SK-N-SH treated with all-trans-retinoic acid at 6 μM for 48 hours (cell line): Measurements from ENCODE around the gene LRP10.

Source experiments
- ATAC-seq: fragments of 200-7000 bp; cut with Tn5 transposase; 3 replicates; pipeline ENCODE4 v1.9.1; 2020; ENCODE audit warnings: mild to moderate bottlenecking, moderate library complexity
- ARNTL ChIP-seq: fragments of 450-650 bp; formaldehyde crosslinking; IDR thresholded peaks from 2 replicates; pipeline ENCODE4 v1.5.0; 2020; ENCODE audit warnings: low read depth, mild to moderate bottlenecking, moderate library complexity, borderline replicate concordance
- BACH2 ChIP-seq: fragments of 250-450 bp; sonication (Bioruptor Pico); IDR thresholded peaks from 2 replicates; pipeline ENCODE4 v1.9.0; 2021; ENCODE audit warnings: mild to moderate bottlenecking, borderline replicate concordance
- CREB5 ChIP-seq: fragments of 250-450 bp; sonication (Bioruptor Pico); IDR thresholded peaks from 2 replicates; pipeline ENCODE4 v1.5.1; 2020; ENCODE audit warnings: low read depth, mild to moderate bottlenecking, moderate library complexity
- CSDC2 ChIP-seq: fragments of 250-450 bp; sonication (Bioruptor Pico); IDR thresholded peaks from 2 replicates; pipeline ENCODE4 v1.5.0; 2020; ENCODE audit warnings: mild to moderate bottlenecking, moderate library complexity
- CSRNP3 ChIP-seq: fragments of 250-450 bp; sonication (Bioruptor Pico); IDR thresholded peaks from 2 replicates; pipeline ENCODE4 v1.5.1; 2021; ENCODE audit warnings: mild to moderate bottlenecking, moderate library complexity
- ESRRG ChIP-seq: fragments of 250-450 bp; sonication (Bioruptor Pico); IDR thresholded peaks from 2 replicates; pipeline ENCODE4 v1.6.1; 2021; ENCODE audit warnings: mild to moderate bottlenecking
- ISL1 ChIP-seq: fragments of 250-450 bp; sonication (Bioruptor Pico); IDR thresholded peaks from 2 replicates; pipeline ENCODE4 v2.1.2; 2022; ENCODE audit warnings: mild to moderate bottlenecking, moderate library complexity
- OSR1 ChIP-seq: fragments of 250-450 bp; sonication (Bioruptor Pico); IDR thresholded peaks from 2 replicates; pipeline ENCODE4 v1.8.0; 2022; ENCODE audit warnings: moderate library complexity, mild to moderate bottlenecking, inconsistent platforms
- PATZ1 ChIP-seq: fragments of 250-450 bp; sonication (Bioruptor Pico); IDR thresholded peaks from 2 replicates; pipeline ENCODE4 v1.8.0; 2020; ENCODE audit warnings: mild to moderate bottlenecking, moderate library complexity, borderline replicate concordance
- RARB ChIP-seq: fragments of 250-450 bp; sonication (Bioruptor Pico); IDR thresholded peaks from 2 replicates; pipeline ENCODE4 v1.8.0; 2021; ENCODE audit warnings: mild to moderate bottlenecking, moderate library complexity
- SNAI2 ChIP-seq: fragments of 250-450 bp; sonication (Bioruptor Pico); IDR thresholded peaks from 2 replicates; pipeline ENCODE4 v1.5.0; 2020; ENCODE audit warnings: mild to moderate bottlenecking, moderate library complexity
- TCF4 ChIP-seq: fragments of 250-450 bp; sonication (Bioruptor Pico); IDR thresholded peaks from 2 replicates; pipeline ENCODE4 v1.8.0; 2021; ENCODE audit warnings: mild to moderate bottlenecking, moderate library complexity, borderline replicate concordance
- TOX ChIP-seq: fragments of 250-450 bp; sonication (Bioruptor Pico); IDR thresholded peaks from 2 replicates; pipeline ENCODE4 v1.8.0; 2021; ENCODE audit warnings: mild to moderate bottlenecking, moderate library complexity, borderline replicate concordance
- TSHZ2 ChIP-seq: fragments of 250-450 bp; sonication (Bioruptor Pico); IDR thresholded peaks from 2 replicates; pipeline ENCODE4 v1.5.0; 2020; ENCODE audit warnings: mild to moderate bottlenecking, moderate library complexity
- ZC3H10 ChIP-seq: fragments of 250-450 bp; sonication (Bioruptor Pico); IDR thresholded peaks from 2 replicates; pipeline ENCODE4 v1.5.1; 2021; ENCODE audit warnings: mild to moderate bottlenecking, moderate library complexity
- ZFP3 ChIP-seq: fragments of 250-450 bp; sonication (Bioruptor Pico); IDR thresholded peaks from 2 replicates; pipeline ENCODE4 v1.5.0; 2020; ENCODE audit warnings: mild to moderate bottlenecking, moderate library complexity
- ZFP30 ChIP-seq: fragments of 450-650 bp; formaldehyde crosslinking; IDR thresholded peaks from 2 replicates; pipeline ENCODE4 v1.5.0; 2022; ENCODE audit warnings: mild to moderate bottlenecking, moderate library complexity
- ZNF565 ChIP-seq: fragments of 450-650 bp; formaldehyde crosslinking; conservative IDR thresholded peaks from 2 replicates; pipeline ENCODE4 v1.5.0; 2020; ENCODE audit warnings: low read depth, mild to moderate bottlenecking, moderate library complexity
- ZNF70 ChIP-seq: fragments of 450-650 bp; formaldehyde crosslinking; IDR thresholded peaks from 2 replicates; pipeline ENCODE4 v1.5.0; 2020; ENCODE audit warnings: mild to moderate bottlenecking, moderate library complexity
- ZNF8 ChIP-seq: fragments of 450-650 bp; formaldehyde crosslinking; IDR thresholded peaks from 2 replicates; pipeline ENCODE4 v1.5.0; 2020; ENCODE audit warnings: mild to moderate bottlenecking, moderate library complexity
- TF ChIP-seq, protein P1 (sequence below): fragments of 250-450 bp; sonication (Bioruptor Pico); IDR thresholded peaks from 2 replicates; pipeline ENCODE4 v1.8.0; 2021; ENCODE audit warnings: low read depth, mild to moderate bottlenecking, moderate library complexity, borderline replicate concordance

The LRP10 gene

GRCh38 chr14:22844221-22845102, 27.1 kb upstream of the LRP10 start:
- ATAC-seq = no peak
- TF ChIP-seq ZFP30 (no peak), ARNTL (CRISPR knock-in tag) (no peak), ZC3H10 (CRISPR knock-in tag) (no peak), TOX (CRISPR knock-in tag) (no peak), CSDC2 (CRISPR knock-in tag) (no peak), ZNF8 (CRISPR knock-in tag) (no peak), SNAI2 (CRISPR knock-in tag) (no peak), TCF4 (CRISPR knock-in tag) (no peak), CSRNP3 (CRISPR knock-in tag) (no peak), CREB5 (no peak), ZNF70 (CRISPR knock-in tag) (no peak), ZFP3 (CRISPR knock-in tag) (no peak), TSHZ2 (CRISPR knock-in tag) (no peak), OSR1 (CRISPR knock-in tag) (no peak), ISL1 (CRISPR knock-in tag) (no peak), ZNF565 (CRISPR knock-in tag) (no peak), ESRRG (CRISPR knock-in tag) (no peak), PATZ1 (CRISPR knock-in tag) (no peak)

DNA sequence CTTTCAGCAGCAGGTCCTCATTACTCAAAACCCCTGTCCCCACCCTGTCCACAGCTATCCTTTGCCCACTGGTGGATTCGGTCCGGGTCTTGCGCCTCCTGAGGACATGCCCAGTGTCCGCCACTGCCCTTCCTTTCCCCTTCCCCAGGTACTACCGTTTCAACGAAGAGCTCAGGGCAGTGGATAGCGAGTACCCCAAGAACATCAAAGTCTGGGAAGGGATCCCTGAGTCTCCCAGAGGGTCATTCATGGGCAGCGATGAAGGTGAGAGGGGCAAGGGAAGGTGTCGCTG, 26.5 kb upstream of the LRP10 start:
- no peak for ATAC-seq
- no peak for TF ChIP-seq TCF4 (CRISPR knock-in tag)
- TF ChIP-seq ZNF565 (CRISPR knock-in tag) = no peak
- TF ChIP-seq PATZ1 (CRISPR knock-in tag) = no peak
- TF ChIP-seq CREB5 = no peak
- no peak for TF ChIP-seq ZC3H10 (CRISPR knock-in tag)
- TF ChIP-seq, protein P1, sequence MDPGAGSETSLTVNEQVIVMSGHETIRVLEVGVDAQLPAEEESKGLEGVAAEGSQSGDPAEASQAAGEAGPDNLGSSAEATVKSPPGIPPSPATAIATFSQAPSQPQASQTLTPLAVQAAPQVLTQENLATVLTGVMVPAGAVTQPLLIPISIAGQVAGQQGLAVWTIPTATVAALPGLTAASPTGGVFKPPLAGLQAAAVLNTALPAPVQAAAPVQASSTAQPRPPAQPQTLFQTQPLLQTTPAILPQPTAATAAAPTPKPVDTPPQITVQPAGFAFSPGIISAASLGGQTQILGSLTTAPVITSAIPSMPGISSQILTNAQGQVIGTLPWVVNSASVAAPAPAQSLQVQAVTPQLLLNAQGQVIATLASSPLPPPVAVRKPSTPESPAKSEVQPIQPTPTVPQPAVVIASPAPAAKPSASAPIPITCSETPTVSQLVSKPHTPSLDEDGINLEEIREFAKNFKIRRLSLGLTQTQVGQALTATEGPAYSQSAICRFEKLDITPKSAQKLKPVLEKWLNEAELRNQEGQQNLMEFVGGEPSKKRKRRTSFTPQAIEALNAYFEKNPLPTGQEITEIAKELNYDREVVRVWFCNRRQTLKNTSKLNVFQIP (CRISPR knock-in tag) = no peak
- no peak for TF ChIP-seq SNAI2 (CRISPR knock-in tag)
- TF ChIP-seq TSHZ2 (CRISPR knock-in tag) = no peak
- TF ChIP-seq CSRNP3 (CRISPR knock-in tag) = no peak
- TF ChIP-seq BACH2 (CRISPR knock-in tag) = no peak
- TF ChIP-seq TOX (CRISPR knock-in tag) = no peak
- TF ChIP-seq ZNF8 (CRISPR knock-in tag) = no peak
- TF ChIP-seq RARB (CRISPR knock-in tag) = no peak
